Heart left ventricle (tissue), 16 donors: ENCODE data around the gene UNC119. TPM values are rescaled to one million over a fixed set of nuclear protein-coding genes. Genes with fewer than 3 reads are reported as not detected.

Experiments
- ATAC-seq, 4 donors: fragments of 200-7000 bp; cut with Tn5 transposase; one replicate each; pipeline ENCODE4 v1.9.1; 2020 to 2022; ENCODE audit warnings: moderate library complexity in 4 of 4, mild to moderate bottlenecking in 3 of 4, moderate number of reproducible peaks in 1 of 4
- DNase-seq, 5 donors: peaks; one replicate each; pipeline ENCODE4 v3.0.0-alpha.2; 2020
- H3K27ac ChIP-seq, 12 donors: fragments of 200-600 bp; sonication (generic) in 4 of 12; one replicate each; pipeline versions ENCODE4 v1.5.0 to v1.8.0; 2016 to 2022; ENCODE audit warnings: mild to moderate bottlenecking in 2 of 12
- H3K27me3 ChIP-seq, 9 donors: fragments of 200-600 bp; sonication (generic) in 2 of 9; one replicate each; pipeline versions ENCODE4 v1.5.1 to v1.8.0; 2016 to 2022; ENCODE audit warnings: mild to moderate bottlenecking in 3 of 9
- H3K36me3 ChIP-seq, 9 donors: fragments of 200-600 bp; sonication (generic) in 2 of 9; one replicate each; pipeline versions ENCODE4 v1.5.0 to v1.8.0; 2018 to 2022; ENCODE audit warnings: mild to moderate bottlenecking in 2 of 9
- H3K4me1 ChIP-seq, 12 donors: fragments of 200-600 bp; sonication (generic) in 4 of 12; one replicate each; pipeline versions ENCODE4 v1.5.0 to v1.8.0; 2016 to 2022; ENCODE audit warnings: mild to moderate bottlenecking in 3 of 12
- H3K4me3 ChIP-seq, 12 donors: fragments of 200-600 bp; sonication (generic) in 4 of 12; one replicate each; pipeline versions ENCODE4 v1.5.0 to v1.8.0; 2017 to 2022; ENCODE audit warnings: mild to moderate bottlenecking in 9 of 12, moderate library complexity in 4 of 12
- H3K9me3 ChIP-seq, 12 donors: fragments of 200-600 bp; sonication (generic) in 4 of 12; one replicate each; pipeline versions ENCODE4 v1.5.0 to v1.8.0; 2016 to 2022; ENCODE audit warnings: mild to moderate bottlenecking in 1 of 12
- POLR2A ChIP-seq, 2 donors: fragments of 450-650 bp; IDR thresholded peaks; one replicate each; pipeline ENCODE4 v1.6.1; 2017; ENCODE audit warnings: antibody characterized with exemption in 2 of 2, mild to moderate bottlenecking in 2 of 2, moderate library complexity in 2 of 2
- WGBS, 4 donors: extraction: QIAGEN DNeasy Blood & Tissue Kit in 2 of 4; methylation state at CpG; one replicate each; pipeline versions ENCODE4 v1.1.5 to v1.1.7; 2013 to 2018; 5-methylcytosine and 5-hydroxymethylcytosine counted together
- intact Hi-C, 10 donors: fragments of 100-400 bp; cut with DNase I; formaldehyde crosslinking; loops; one replicate each; pipeline versions ENCODE4 v1.11.1 to v1.14.2; 2022
- polyA plus RNA-seq, 2 donors: library from polyadenylated mRNA; stranded (reverse); fragments of 200-250 nt; gene quantifications; one replicate each; pipeline ENCODE4 v1.2.3, GENCODE V29; 2013
- total RNA-seq, 9 donors: library from RNA; depleted of rRNA in 2 of 9; stranded (reverse); fragments of >200 nt in 2 of 9; fragmentation: NEBNext Ultra II Directional in 3 of 9; extraction: Animal tissue kit (Norgen Biotek cat#: 25700) in 3 of 9; gene quantifications; one replicate each; pipeline versions ENCODE4 v1.1.0 to v1.2.4, GENCODE V29; 2016 to 2023
- TF ChIP-seq, protein P1 (sequence below), 12 donors: fragments of 200-600 bp; sonication (generic) in 4 of 12; IDR thresholded peaks; one replicate each; pipeline versions ENCODE4 v1.5.0 to v1.8.0; 2018 to 2022; ENCODE audit warnings: antibody characterized with exemption in 12 of 12, mild to moderate bottlenecking in 5 of 12
- donor health status: ischemic (EF 13 %, LVEDD 7.1; RV severe dilation, severe dysfunction).
- donor health status: healthy with polysubstance abuse.
- donor health status: DM: no; HTN: yes; CAD: no.
- donor health status: DM: no; HTN: no; CAD: no.
- donor health status: ischemic (EF 25% LVEDD 6.9; RV normal size, moderate dysfunction).
- donor health status: ischemic (EF 25% LVEDD 5.7; RV mildly dilated, moderate dysfunction).
- donor health status: healthy.
- donor health status: DM: yes; HTN: yes; CAD: no.
- donor health status: ischemic (EF 35%, LVEDD 5.7; RV mildly dilated, moderate dysfunction).
- donor health status: nonischemic (EF 11% LVEDD 7.7; RV severe dilation, severe dysfunction).
- donor health status: DM: yes; HTN: yes; CAD: no.
- donor health status: PGD.
- donor health status: ischemic (EF 29% LVEDD 5.4; RV normal size, mild dysfunction).
- donor health status: nonischemic (EF 23%, LVEDD 6.1; RV moderate dilation, normal function).

UNC119 gene
- total and polyA plus RNA-seq, 11 donors = 12.8 to 30.7 (median 19.2) TPM

DNA sequence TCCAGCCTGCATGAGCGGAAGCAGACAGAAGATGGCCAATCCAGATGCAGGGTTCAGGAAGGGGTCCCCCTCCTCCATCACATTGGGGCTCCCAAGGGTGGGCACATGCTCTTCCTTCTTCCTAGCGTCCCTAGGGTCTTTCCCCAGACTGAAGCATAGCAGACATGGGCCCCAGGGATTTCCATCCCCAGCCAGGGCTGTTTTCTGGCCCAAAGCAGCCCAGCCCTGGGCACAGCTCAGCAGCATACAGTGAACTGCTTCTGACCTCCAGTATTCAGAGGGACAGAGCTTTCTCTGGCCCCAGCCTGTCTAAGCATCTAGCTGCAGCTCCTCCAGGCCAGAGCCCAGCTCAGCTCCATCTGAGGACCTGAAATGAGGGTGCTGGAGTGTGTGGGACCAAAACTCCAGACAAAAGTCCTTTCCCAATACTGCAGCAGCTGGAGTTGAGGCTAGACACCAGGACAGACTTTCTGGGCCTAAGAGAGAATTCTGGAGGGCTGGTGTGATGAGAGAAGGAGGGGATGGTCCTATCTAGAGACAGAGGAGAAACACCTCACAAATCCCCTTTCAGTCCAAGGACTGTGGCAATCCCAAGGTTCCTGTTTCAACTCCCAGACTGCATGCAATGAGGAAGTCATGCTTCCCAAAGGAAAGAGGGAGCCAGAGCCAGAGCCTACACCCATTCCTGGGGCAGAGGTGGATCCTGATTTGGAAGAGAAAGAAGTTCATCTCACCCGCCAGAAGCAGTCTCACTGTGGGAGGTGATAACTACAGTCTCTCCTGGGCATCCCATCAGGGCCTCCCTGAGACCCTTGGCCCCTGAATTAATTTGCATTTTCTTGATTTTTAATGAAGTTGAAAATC is 50.8 kb downstream of the UNC119 start:
- no peak for TF ChIP-seq POLR2A (IDR thresholded peaks at IDR 0.05)
- TF ChIP-seq, protein P1, sequence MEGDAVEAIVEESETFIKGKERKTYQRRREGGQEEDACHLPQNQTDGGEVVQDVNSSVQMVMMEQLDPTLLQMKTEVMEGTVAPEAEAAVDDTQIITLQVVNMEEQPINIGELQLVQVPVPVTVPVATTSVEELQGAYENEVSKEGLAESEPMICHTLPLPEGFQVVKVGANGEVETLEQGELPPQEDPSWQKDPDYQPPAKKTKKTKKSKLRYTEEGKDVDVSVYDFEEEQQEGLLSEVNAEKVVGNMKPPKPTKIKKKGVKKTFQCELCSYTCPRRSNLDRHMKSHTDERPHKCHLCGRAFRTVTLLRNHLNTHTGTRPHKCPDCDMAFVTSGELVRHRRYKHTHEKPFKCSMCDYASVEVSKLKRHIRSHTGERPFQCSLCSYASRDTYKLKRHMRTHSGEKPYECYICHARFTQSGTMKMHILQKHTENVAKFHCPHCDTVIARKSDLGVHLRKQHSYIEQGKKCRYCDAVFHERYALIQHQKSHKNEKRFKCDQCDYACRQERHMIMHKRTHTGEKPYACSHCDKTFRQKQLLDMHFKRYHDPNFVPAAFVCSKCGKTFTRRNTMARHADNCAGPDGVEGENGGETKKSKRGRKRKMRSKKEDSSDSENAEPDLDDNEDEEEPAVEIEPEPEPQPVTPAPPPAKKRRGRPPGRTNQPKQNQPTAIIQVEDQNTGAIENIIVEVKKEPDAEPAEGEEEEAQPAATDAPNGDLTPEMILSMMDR (IDR thresholded peaks at IDR 0.05) = no peak
- no peak for ATAC-seq
- H3K27me3 ChIP-seq = peaks cover 0 to 7% (median 0%) of the 10 kb centered on the region in 9 donors
- intact Hi-C loops = loop anchor here in 1 of 10 donors (5.0 kb wide), 1 partner anchor 36 kb away; no protein-coding TSS in a partner anchor
- H3K4me1 ChIP-seq = peaks cover 0 to 13% (median 0%) of the 10 kb centered on the region in 12 donors
- H3K27ac ChIP-seq = no peak overlapping the region
- no peaks in the 10 kb centered on the region for H3K9me3 ChIP-seq
- no peak for DNase-seq
- no peaks in the 10 kb centered on the region for H3K36me3 ChIP-seq
- 50 to 70% (median 64%) methylated on average over 3 of the region's 3 CpGs for WGBS, 4 donors
- no peak overlapping the region for H3K4me3 ChIP-seq

DNA sequence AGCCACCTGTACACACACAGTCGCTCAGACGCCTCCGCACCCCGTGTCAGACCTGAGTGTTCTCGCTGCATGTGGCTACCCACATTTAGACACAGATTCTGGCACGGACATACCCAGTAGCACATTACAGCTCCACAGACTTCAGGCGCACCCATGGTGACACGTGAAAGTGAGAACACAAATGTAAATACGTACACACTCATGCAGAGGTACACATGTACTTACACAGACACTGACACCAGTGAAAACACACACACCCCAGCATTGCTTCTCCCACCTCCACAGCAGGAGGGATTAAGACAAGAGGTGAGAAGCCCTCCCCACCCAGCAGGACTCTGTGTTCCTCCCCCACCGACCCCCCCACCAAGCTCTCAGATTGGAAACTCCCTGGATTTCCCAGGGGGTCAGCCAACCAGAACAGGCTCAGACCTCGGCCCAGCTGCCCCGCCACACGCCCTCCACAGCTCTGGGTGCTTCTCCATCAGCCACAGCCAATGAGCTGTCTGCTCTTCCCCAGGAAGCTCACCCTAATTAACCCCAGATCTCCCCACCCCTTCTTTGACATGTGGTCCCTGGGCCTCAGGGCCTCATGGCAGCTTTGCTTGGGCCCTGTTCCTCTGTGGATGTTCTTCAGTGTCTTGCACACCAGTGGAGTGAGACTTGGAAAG is 51.6 kb downstream of the UNC119 start:
- peaks cover 0 to 13% (median 0%) of the 10 kb centered on the region in 12 donors for H3K4me1 ChIP-seq
- WGBS, 4 donors = 58 to 74% (median 66%) methylated on average over 13 of the region's 13 CpGs
- H3K9me3 ChIP-seq = no peaks in the 10 kb centered on the region
- ATAC-seq = peak in 1 of 4 donors; percentile 12
- H3K27ac ChIP-seq = no peak overlapping the region
- H3K27me3 ChIP-seq = peaks cover 0 to 7% (median 0%) of the 10 kb centered on the region in 9 donors
- no peak overlapping the region for H3K4me3 ChIP-seq
- intact Hi-C loops = loop anchor here in 1 of 10 donors (5.0 kb wide), 1 partner anchor 36 kb away; no protein-coding TSS in a partner anchor
- H3K36me3 ChIP-seq = no peaks in the 10 kb centered on the region
- no peak for TF ChIP-seq POLR2A (IDR thresholded peaks at IDR 0.05)
- TF ChIP-seq, protein P1 (IDR thresholded peaks at IDR 0.05) = no peak
- DNase-seq = peak in 1 of 5 donors; percentile 27

DNA sequence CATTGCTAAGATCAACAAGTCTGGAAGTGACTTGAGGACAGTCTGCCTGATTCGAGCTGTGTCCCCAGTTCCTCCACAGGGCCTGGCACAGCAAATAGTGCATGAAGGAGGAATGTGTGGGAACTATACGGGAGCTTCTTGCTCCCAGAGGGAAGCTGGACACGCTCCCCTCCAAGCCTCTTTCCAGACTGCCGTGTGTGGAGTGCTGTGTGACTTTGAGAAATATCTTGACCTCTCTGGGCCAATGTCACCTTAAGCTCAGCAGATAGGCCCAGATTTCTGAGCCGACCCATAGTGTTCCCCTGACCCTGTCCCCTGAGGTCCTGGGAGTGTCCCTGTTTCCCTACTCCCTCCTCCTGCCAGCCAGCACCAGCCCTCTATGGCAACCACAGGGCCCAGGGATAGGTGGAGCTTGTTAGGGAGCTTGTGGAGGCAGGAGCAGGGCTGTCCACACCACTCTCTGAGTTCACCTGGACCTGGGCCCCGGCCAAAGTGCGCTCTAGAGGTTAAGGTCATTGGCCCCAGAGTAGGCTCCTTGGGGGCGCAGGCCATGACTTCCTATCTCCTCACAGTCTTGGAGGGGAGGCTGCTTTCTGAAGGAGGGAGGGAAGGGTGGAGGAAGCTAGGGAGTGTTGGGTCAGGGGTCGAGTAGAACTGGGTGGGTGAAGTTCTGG is 52.6 kb downstream of the UNC119 start:
- no peaks in the 10 kb centered on the region for H3K9me3 ChIP-seq
- WGBS, 4 donors = 71 to 77% (median 77%) methylated on average over 9 of the region's 9 CpGs
- H3K4me3 ChIP-seq = no peak overlapping the region
- intact Hi-C loops = loop anchor here in 7 of 10 donors (2.0 to 5.0 kb wide), 4 partner anchors 32 to 45 kb away; no protein-coding TSS in a partner anchor
- H3K27ac ChIP-seq = no peak overlapping the region
- DNase-seq (no peak), ATAC-seq (no peak)
- no peaks in the 10 kb centered on the region for H3K36me3 ChIP-seq
- peaks cover 0 to 13% (median 0%) of the 10 kb centered on the region in 12 donors for H3K4me1 ChIP-seq
- no peak for TF ChIP-seq POLR2A (IDR thresholded peaks at IDR 0.05)
- TF ChIP-seq, protein P1 (IDR thresholded peaks at IDR 0.05) = no peak
- H3K27me3 ChIP-seq = peaks cover 0 to 3% (median 0%) of the 10 kb centered on the region in 9 donors
